K562 (cell line): ENCODE results near the gene ZDHHC5. TPM values are rescaled to one million over a fixed set of nuclear protein-coding genes. Genes with fewer than 3 reads are reported as not detected.
A peak's percentile ranks its signal among the peaks of the same experiment; 100 is the strongest.

Experiments used
- E2F4 ChIP-seq: sonication (generic); formaldehyde crosslinking; IDR thresholded peaks from 2 replicates; pipeline ENCODE4 v1.8.0; 2022; ENCODE audit warnings: mild to moderate bottlenecking, low read depth, missing genetic modification reagents
- EGR1 ChIP-seq: fragments of 450-650 bp; conservative IDR thresholded peaks from 2 replicates; pipeline ENCODE4 v1.6.1; 2017; ENCODE audit warnings: mild to moderate bottlenecking
- HNRNPLL ChIP-seq: fragments of 200-400 bp; formaldehyde crosslinking; IDR thresholded peaks from 2 replicates; pipeline ENCODE4 v1.6.1; 2017; ENCODE audit warnings: low read length, low read depth, mild to moderate bottlenecking; ENCODE audit not compliant: poor library complexity, severe bottlenecking
- HOXB6 ChIP-seq: fragments of 250-450 bp; sonication (Bioruptor Pico); IDR thresholded peaks from 2 replicates; pipeline ENCODE4 v1.5.1; 2022; ENCODE audit warnings: mild to moderate bottlenecking, borderline replicate concordance
- HSF4 ChIP-seq: fragments of 250-450 bp; sonication (Bioruptor Pico); IDR thresholded peaks from 2 replicates; pipeline ENCODE4 v2.1.2; 2022; ENCODE audit warnings: mild to moderate bottlenecking, moderate library complexity, borderline replicate concordance
- ILF3 ChIP-seq: fragments of 450-650 bp; IDR thresholded peaks from 2 replicates; pipeline ENCODE4 v1.6.1; 2018; ENCODE audit warnings: antibody characterized with exemption, mild to moderate bottlenecking, moderate library complexity, borderline replicate concordance
- KHSRP ChIP-seq: fragments of 450-650 bp; IDR thresholded peaks from 2 replicates; pipeline ENCODE4 v1.6.1; 2017
- KLF6 ChIP-seq: fragments of 250-450 bp; sonication (Bioruptor Pico); IDR thresholded peaks from 2 replicates; pipeline ENCODE4 v1.4.0; 2020; ENCODE audit warnings: mild to moderate bottlenecking, moderate library complexity, borderline replicate concordance
- MCM2 ChIP-seq: fragments of 450-650 bp; IDR thresholded peaks from 2 replicates; pipeline ENCODE4 v1.6.1; 2017; ENCODE audit warnings: low read depth, mild to moderate bottlenecking
- MCM7 ChIP-seq, 2 experiments: fragments of 450-650 bp; IDR thresholded peaks; 2 replicates each; pipeline ENCODE4 v1.6.1; 2016 to 2018
- RBM25 ChIP-seq: fragments of 200-400 bp; formaldehyde crosslinking; IDR thresholded peaks from 2 replicates; pipeline ENCODE4 v1.6.1; 2018; ENCODE audit warnings: low read length, low read depth, moderate library complexity; ENCODE audit not compliant: severe bottlenecking
- STAT5A ChIP-seq: IDR thresholded peaks from 2 replicates; pipeline ENCODE4 v1.6.1; 2012; ENCODE audit warnings: low read length, inconsistent platforms, borderline replicate concordance
- TEAD1 ChIP-seq, 2 experiments: fragments of 450-650 bp in 1 of 2; sonication (generic) in 1 of 2; formaldehyde crosslinking; IDR thresholded peaks; 2 replicates each; pipeline versions ENCODE4 v1.4.0 to v1.8.0; 2020 to 2022; ENCODE audit warnings: mild to moderate bottlenecking in 2 of 2, missing genetic modification reagents in 1 of 2
- ZFP30 ChIP-seq: fragments of 250-450 bp; sonication (Bioruptor Pico); IDR thresholded peaks from 2 replicates; pipeline ENCODE4 v1.8.0; 2022; ENCODE audit warnings: moderate library complexity, mild to moderate bottlenecking, inconsistent platforms, borderline replicate concordance
- ZNF3 ChIP-seq: fragments of 250-450 bp; sonication (Bioruptor Pico); IDR thresholded peaks from 2 replicates; pipeline ENCODE4 v1.5.0; 2021; ENCODE audit warnings: mild to moderate bottlenecking, moderate library complexity
- ZNF586 ChIP-seq: fragments of 450-650 bp; formaldehyde crosslinking; conservative IDR thresholded peaks from 2 replicates; pipeline ENCODE4 v1.4.0; 2020; ENCODE audit warnings: mild to moderate bottlenecking, moderate library complexity
- ZNF592 ChIP-seq: fragments of 450-650 bp; IDR thresholded peaks from 2 replicates; pipeline ENCODE4 v1.6.1; 2017; ENCODE audit warnings: antibody characterized with exemption, mild to moderate bottlenecking
- polyA plus RNA-seq, 8 experiments: library from polyadenylated mRNA; depleted of rRNA in 4 of 8; stranded (reverse) in 5 of 8; unstranded in 3 of 8; fragments of >200 nt; fragmentation: Nextera tagmentation in 2 of 8; fragmentation: Illumina TruSeq in 1 of 8; extraction: Ambion mirVana in 2 of 8; extraction: Trizol in 1 of 8; gene quantifications; 2 replicates each; pipeline versions ENCODE4 v1.2.1 to v1.2.3, GENCODE V29; 2011 to 2014; ENCODE audit warnings: inconsistent platforms in 1 of 8, missing spikeins in 1 of 8
- total RNA-seq, 7 experiments: library from RNA; depleted of rRNA in 6 of 7; stranded (reverse); fragments of >200 nt in 6 of 7; fragmentation: Illumina TruSeq in 2 of 7; extraction: Trizol in 2 of 7; gene quantifications; 2 replicates each; pipeline versions ENCODE4 v1.2.1 to v1.2.3, GENCODE V29; 2011 to 2021; ENCODE audit warnings: low replicate concordance in 1 of 7
- TF ChIP-seq, protein P1 (sequence below): fragments of 250-450 bp; sonication (Bioruptor Pico); IDR thresholded peaks from 2 replicates; pipeline ENCODE4 v1.4.0; 2020; ENCODE audit warnings: mild to moderate bottlenecking
- TF ChIP-seq, protein P2 (sequence below): sonication (generic); formaldehyde crosslinking; IDR thresholded peaks from 2 replicates; pipeline ENCODE4 v1.8.1; 2023; ENCODE audit warnings: mild to moderate bottlenecking, missing genetic modification reagents

The ZDHHC5 gene
- total and polyA plus RNA-seq, 9 of the 15 experiments (the other 6 are each of a cell fraction or from before 2014, with no cell fraction given) = 3.8 to 64.2 (median 35.9) TPM

DNA sequence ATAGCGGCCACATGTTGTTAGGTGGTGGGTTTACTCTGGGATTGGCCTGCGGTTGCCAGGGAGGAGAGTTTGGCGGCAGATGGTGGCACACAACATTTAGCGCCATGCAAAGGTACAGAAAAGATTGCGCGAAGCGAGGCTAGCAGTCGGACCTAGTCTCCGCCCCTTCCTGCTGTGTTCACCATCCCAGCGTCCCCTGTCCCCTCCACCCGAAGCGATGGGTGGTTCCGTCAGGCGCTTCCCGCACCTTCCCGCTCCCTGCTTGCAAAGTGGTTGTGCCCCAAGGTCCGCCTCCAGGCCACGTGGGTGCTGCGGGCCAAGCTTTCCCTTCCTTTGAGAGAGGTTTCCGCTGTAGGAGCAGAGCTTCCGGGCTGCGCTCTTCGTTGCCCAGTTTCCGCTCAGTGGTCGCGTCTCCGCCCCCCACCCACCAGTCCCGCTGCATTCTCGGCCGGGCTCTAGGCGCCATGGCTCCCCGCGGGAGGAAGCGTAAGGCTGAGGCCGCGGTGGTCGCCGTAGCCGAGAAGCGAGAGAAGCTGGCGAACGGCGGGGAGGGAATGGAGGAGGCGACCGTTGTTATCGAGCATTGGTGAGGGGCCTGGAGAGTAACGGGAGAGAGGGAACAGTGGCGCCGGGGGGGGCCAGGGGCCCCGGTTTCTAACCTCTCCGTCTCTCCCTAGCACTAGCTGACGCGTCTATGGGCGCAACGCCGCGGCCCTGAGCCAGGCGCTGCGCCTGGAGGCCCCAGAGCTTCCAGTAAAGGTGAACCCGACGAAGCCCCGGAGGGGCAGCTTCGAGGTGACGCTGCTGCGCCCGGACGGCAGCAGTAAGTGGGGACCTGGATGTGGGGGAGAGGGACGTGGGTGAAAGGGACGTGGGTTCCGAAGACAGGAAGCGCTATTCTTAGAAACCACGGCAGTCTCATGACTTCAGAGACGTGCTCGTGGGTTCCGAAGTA, 73.5 kb downstream of the ZDHHC5 start, which contains the start of gene SELENOH (continued):
- TF ChIP-seq ZNF592 = peak; percentile 71; the same call in 1 of the 2 replicates
- peak; percentile 89; the same call in 1 of the 2 replicates for TF ChIP-seq E2F4 (CRISPR knock-in tag)
- no peak for TF ChIP-seq MCM7 (IDR thresholded peaks at IDR 0.05)
- no peak for TF ChIP-seq RBM25
- TF ChIP-seq, protein P1, sequence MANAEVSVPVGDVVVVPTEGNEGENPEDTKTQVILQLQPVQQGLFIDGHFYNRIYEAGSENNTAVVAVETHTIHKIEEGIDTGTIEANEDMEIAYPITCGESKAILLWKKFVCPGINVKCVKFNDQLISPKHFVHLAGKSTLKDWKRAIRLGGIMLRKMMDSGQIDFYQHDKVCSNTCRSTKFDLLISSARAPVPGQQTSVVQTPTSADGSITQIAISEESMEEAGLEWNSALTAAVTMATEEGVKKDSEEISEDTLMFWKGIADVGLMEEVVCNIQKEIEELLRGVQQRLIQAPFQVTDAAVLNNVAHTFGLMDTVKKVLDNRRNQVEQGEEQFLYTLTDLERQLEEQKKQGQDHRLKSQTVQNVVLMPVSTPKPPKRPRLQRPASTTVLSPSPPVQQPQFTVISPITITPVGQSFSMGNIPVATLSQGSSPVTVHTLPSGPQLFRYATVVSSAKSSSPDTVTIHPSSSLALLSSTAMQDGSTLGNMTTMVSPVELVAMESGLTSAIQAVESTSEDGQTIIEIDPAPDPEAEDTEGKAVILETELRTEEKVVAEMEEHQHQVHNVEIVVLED (CRISPR knock-in tag) = peak; percentile 47; the same call in 1 of the 2 replicates
- TF ChIP-seq KLF6 (CRISPR knock-in tag) = no peak; the same call in 1 of the 2 replicates
- no peak for TF ChIP-seq HSF4 (CRISPR knock-in tag)
- TF ChIP-seq KHSRP = no peak
- peak; percentile 82 for TF ChIP-seq EGR1
- TF ChIP-seq TEAD1 (CRISPR knock-in tag; IDR thresholded peaks at IDR 0.05) = peak in 1 of 2 experiments; percentile 59; a peak in 1 of 4 replicates
- peak; percentile 57; the same call in 1 of the 2 replicates for TF ChIP-seq STAT5A
- TF ChIP-seq, protein P2, sequence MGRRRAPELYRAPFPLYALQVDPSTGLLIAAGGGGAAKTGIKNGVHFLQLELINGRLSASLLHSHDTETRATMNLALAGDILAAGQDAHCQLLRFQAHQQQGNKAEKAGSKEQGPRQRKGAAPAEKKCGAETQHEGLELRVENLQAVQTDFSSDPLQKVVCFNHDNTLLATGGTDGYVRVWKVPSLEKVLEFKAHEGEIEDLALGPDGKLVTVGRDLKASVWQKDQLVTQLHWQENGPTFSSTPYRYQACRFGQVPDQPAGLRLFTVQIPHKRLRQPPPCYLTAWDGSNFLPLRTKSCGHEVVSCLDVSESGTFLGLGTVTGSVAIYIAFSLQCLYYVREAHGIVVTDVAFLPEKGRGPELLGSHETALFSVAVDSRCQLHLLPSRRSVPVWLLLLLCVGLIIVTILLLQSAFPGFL (CRISPR knock-in tag) = no peak
- peak; percentile 84; the same call in 1 of the 2 replicates for TF ChIP-seq HOXB6 (CRISPR knock-in tag)
- no peak for TF ChIP-seq MCM2
- TF ChIP-seq HNRNPLL = peak; percentile 91
- TF ChIP-seq ILF3 = no peak
- no peak for TF ChIP-seq ZNF586
- no peak for TF ChIP-seq ZNF3 (CRISPR knock-in tag)
- TF ChIP-seq ZFP30 (CRISPR knock-in tag) = no peak
